Measurements from ENCODE around the gene AGAP1.
"Not testable (repeated sequence)": the region's sequence is repeated elsewhere in the genome, so short reads cannot be mapped to it uniquely, and the experiment has no call there.

Gene AGAP1

DNA sequence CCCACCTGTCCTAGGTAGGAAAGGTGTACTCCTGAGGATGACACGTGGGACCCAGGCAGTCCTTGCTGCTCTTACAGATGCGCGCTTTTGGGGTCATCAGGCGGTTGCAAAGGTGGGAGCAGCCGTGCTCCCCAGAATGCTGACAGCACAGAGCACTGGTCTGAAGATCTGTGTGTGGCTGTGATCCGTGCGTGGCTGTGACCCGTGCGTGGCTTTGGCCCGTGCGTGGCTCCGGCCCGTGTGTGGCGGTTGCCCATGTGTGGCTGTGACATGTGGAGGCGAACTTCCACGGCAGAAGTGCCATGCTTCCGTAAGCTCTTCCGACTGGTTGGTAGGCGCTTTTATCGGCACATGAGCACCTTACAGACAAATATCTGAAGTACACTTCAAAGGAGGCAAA, 270.0 kb downstream of the AGAP1 start:
- H3K4me1 ChIP-seq (ENCODE audit: control insufficient read depth, insufficient read depth, low read length): no peaks in the 10 kb centered on the region
- no peak overlapping the region for H3K9ac ChIP-seq (ENCODE audit: low read length)
- H3K36me3 ChIP-seq (ENCODE audit: control insufficient read depth, insufficient read depth, low read length): peaks cover 10% of the 10 kb centered on the region; the same call in 1 of the 2 replicates
- H3K4me3 ChIP-seq (ENCODE audit: low read depth, low read length): no peak overlapping the region
- no peaks in the 10 kb centered on the region for H3K9me3 ChIP-seq (ENCODE audit: control insufficient read depth, insufficient read depth, low read depth, low read length)
- no peak overlapping the region for H3K27ac ChIP-seq (ENCODE audit: low read depth, low read length)
- no peaks in the 10 kb centered on the region for H3K27me3 ChIP-seq (ENCODE audit: control insufficient read depth, insufficient read depth, low read length)

DNA sequence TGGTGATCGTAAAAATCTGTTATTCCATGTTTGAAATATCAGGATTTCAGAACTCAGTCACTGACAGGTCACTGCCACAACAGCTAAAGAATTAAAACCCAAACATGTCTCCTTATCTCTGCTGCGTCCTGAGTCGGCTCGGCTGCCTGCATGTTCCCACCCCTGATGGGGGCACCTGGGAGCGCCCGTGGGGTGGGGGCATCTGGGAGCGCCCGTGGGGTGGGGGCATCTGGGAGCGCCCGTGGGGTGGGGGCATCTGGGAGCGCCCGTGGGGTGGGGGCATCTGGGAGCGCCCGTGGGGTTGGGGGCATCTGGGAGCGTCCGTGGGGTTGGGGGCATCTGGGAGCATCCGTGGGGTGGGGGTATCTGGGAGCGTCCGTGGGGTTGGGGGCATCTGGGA, 270.6 kb downstream of the AGAP1 start:
- not testable (repeated sequence) for H3K4me1 ChIP-seq (ENCODE audit: control insufficient read depth, insufficient read depth, low read length); H3K36me3 ChIP-seq (ENCODE audit: control insufficient read depth, insufficient read depth, low read length); H3K27me3 ChIP-seq (ENCODE audit: control insufficient read depth, insufficient read depth, low read length); H3K9ac ChIP-seq (ENCODE audit: low read length); H3K4me3 ChIP-seq (ENCODE audit: low read depth, low read length); H3K27ac ChIP-seq (ENCODE audit: low read depth, low read length); H3K9me3 ChIP-seq (ENCODE audit: control insufficient read depth, insufficient read depth, low read depth, low read length)

DNA sequence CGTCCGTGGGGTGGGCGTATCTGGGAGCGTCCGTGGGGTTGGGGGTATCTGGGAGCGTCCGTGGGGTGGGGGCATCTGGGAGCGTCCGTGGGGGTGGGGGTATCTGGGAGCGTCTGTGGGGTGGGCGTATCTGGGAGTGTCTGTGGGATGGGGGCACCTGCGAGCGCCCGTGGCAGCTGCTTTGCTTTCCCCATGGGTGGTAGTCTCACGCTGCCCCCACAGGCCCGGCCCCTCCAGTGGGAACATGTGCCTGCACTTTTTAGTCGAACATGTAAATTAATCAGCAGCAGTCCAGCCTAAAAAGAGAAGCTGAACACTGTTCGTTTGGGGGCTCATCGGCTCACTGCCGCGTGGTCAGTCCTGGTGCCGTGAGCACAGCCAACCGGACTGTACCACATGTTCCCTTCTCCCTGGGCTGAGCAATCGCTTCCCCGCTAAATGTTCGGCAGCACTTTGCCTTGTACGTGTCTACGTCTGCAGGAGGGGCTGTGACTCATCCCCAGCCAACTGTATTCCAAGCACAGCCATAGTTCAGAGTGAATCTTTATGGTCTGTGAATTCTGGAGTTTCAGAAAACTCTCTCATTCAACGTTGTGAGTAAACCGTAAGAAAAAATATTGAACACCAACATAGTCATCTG, 271.5 kb downstream of the AGAP1 start:
- Histone ChIP-seq H3K27ac (ENCODE audit: low read depth, low read length) (no peak overlapping the region), H3K9ac (ENCODE audit: low read length) (no peak overlapping the region), H3K4me3 (ENCODE audit: low read depth, low read length) (no peak overlapping the region)

DNA sequence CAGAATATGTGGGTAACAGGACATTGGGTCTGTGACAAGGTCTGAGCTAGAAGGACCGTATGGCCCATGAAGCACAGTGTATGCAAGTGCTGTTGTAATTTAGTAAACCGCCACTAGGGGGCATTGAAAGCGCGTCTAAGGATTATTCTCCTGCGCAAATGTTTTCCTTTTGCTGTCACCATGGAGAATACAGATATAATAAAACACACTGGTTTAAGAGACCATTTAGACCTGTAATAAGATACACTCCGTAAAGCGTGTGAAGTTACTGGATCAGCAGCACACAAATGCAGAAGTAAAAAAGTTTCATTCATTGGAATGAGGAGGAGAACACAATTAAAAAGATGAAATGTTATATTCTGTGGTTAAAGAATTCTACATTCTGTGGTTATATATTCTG, 272.4 kb downstream of the AGAP1 start:
- Histone ChIP-seq H3K4me3 (ENCODE audit: low read depth, low read length) (no peak overlapping the region), H3K4me1 (ENCODE audit: control insufficient read depth, insufficient read depth, low read length) (no peaks in the 10 kb centered on the region), H3K9me3 (ENCODE audit: control insufficient read depth, insufficient read depth, low read depth, low read length) (no peaks in the 10 kb centered on the region), H3K9ac (ENCODE audit: low read length) (no peak overlapping the region), H3K27ac (ENCODE audit: low read depth, low read length) (no peak overlapping the region), H3K27me3 (ENCODE audit: control insufficient read depth, insufficient read depth, low read length) (no peaks in the 10 kb centered on the region), H3K36me3 (ENCODE audit: control insufficient read depth, insufficient read depth, low read length) (peaks cover 12% of the 10 kb centered on the region; the same call in 1 of the 2 replicates)

More for the DNA sequence above, 271.5 kb downstream of the AGAP1 start:
- H3K9me3 ChIP-seq (ENCODE audit: control insufficient read depth, insufficient read depth, low read depth, low read length): no peaks in the 10 kb centered on the region
- no peaks in the 10 kb centered on the region for H3K27me3 ChIP-seq (ENCODE audit: control insufficient read depth, insufficient read depth, low read length)
- H3K36me3 ChIP-seq (ENCODE audit: control insufficient read depth, insufficient read depth, low read length): peaks cover 12% of the 10 kb centered on the region; the same call in 1 of the 2 replicates
- no peaks in the 10 kb centered on the region for H3K4me1 ChIP-seq (ENCODE audit: control insufficient read depth, insufficient read depth, low read length)

DNA sequence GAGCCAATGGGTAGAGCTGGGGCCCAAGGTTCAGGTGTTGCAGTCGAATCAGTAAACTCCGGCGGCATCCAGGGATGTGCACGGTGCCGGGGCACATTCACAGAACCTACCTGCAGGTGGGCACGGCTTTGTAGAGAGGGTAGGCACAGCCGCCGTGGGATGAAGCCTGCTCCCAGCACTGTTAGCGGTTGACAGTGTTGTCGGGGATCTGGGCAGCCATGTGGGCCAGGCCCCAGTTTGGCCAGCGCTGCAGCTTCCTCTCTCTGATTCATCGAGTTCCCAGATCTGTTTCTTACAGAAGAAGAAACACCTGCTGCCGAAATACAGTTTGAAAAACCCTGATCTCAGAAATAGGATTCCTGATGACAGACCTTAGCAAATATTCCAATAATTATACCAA, 274.8 kb downstream of the AGAP1 start:
- H3K27ac ChIP-seq (ENCODE audit: low read depth, low read length): no peak overlapping the region
- H3K9ac ChIP-seq (ENCODE audit: low read length): no peak overlapping the region
- peaks cover 15% of the 10 kb centered on the region; the same call in 1 of the 2 replicates for H3K36me3 ChIP-seq (ENCODE audit: control insufficient read depth, insufficient read depth, low read length)
- H3K27me3 ChIP-seq (ENCODE audit: control insufficient read depth, insufficient read depth, low read length): no peaks in the 10 kb centered on the region
- H3K4me3 ChIP-seq (ENCODE audit: low read depth, low read length): no peak overlapping the region
- no peaks in the 10 kb centered on the region for H3K9me3 ChIP-seq (ENCODE audit: control insufficient read depth, insufficient read depth, low read depth, low read length)
- H3K4me1 ChIP-seq (ENCODE audit: control insufficient read depth, insufficient read depth, low read length): peaks cover 9% of the 10 kb centered on the region

DNA sequence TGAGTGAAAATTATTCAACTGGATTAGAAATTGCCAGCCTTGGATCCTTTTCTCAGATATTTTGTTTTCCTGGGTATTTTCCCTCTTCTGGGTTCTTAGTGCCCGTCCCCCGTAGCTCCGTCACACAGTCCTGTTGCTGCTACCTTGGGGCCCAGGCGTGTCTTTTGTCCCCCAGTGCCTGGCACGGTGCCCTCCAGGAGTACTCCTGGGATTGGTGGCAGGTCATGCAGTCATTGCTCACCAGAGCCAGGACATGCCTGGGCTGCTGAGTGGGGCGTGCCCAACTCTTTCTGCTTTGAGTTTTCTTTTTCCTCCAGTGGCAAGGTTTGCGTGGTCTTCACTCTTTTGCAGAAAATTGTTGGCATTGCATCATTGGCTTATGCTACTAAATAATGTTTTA, 275.2 kb downstream of the AGAP1 start:
- Histone ChIP-seq H3K4me1 (ENCODE audit: control insufficient read depth, insufficient read depth, low read length) (peaks cover 10% of the 10 kb centered on the region), H3K9ac (ENCODE audit: low read length) (no peak overlapping the region)

DNA sequence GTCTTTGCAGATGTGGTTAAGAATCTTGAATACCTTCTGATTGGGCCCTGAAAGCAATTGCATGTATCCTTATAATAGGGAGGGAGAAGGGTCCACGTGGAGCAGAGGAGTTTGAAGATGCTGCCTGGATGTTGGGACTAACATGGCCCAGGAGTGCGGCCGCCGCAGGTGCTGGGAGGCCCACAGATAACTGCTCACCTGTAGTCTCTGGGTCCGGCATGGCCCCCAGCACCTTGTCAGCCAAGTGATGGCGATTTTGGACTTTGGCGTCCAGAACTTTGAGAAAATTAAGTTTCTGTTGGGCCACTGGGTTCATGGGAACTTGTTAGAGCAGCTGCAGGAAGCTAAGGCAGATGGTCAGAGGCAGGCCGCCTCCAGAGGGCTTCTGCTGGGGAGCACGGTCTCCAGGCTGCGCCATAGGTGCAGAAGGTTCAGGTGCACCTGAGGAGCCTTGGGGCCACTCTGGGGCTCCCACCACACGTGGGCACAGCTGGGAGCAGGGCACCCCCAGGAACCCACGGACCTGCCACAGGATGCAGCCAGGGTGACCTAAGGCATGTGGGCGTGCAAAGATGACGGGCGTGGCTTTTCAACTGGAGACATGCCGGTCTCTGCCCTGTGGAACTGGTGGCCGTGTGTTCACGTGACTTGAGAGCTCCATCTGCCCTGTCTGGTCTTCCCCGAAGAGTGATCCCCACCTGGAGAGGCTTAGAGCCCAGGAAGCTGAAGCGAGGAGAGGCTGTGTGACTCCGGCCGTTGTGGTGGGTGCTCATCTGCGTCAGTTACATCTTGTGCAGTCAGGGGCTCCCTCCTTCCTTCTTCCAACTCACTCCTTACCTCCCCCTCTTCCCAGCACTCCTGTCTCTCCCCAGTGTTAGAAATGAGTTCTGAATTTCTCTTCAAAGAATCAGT, 277.3 kb downstream of the AGAP1 start:
- no peaks in the 10 kb centered on the region for H3K27me3 ChIP-seq (ENCODE audit: control insufficient read depth, insufficient read depth, low read length)
- H3K9me3 ChIP-seq (ENCODE audit: control insufficient read depth, insufficient read depth, low read depth, low read length): no peaks in the 10 kb centered on the region
- H3K4me1 ChIP-seq (ENCODE audit: control insufficient read depth, insufficient read depth, low read length): peaks cover 15% of the 10 kb centered on the region
- H3K9ac ChIP-seq (ENCODE audit: low read length): no peak overlapping the region
- peaks cover 9% of the 10 kb centered on the region; the same call in 1 of the 2 replicates for H3K36me3 ChIP-seq (ENCODE audit: control insufficient read depth, insufficient read depth, low read length)
- no peak overlapping the region for H3K27ac ChIP-seq (ENCODE audit: low read depth, low read length)
- H3K4me3 ChIP-seq (ENCODE audit: low read depth, low read length): no peak overlapping the region

More for the DNA sequence above, 275.2 kb downstream of the AGAP1 start:
- Histone ChIP-seq H3K4me3 (ENCODE audit: low read depth, low read length) (no peak overlapping the region), H3K27ac (ENCODE audit: low read depth, low read length) (no peak overlapping the region), H3K27me3 (ENCODE audit: control insufficient read depth, insufficient read depth, low read length) (no peaks in the 10 kb centered on the region), H3K36me3 (ENCODE audit: control insufficient read depth, insufficient read depth, low read length) (peaks cover 10% of the 10 kb centered on the region; the same call in 1 of the 2 replicates), H3K9me3 (ENCODE audit: control insufficient read depth, insufficient read depth, low read depth, low read length) (no peaks in the 10 kb centered on the region)

DNA sequence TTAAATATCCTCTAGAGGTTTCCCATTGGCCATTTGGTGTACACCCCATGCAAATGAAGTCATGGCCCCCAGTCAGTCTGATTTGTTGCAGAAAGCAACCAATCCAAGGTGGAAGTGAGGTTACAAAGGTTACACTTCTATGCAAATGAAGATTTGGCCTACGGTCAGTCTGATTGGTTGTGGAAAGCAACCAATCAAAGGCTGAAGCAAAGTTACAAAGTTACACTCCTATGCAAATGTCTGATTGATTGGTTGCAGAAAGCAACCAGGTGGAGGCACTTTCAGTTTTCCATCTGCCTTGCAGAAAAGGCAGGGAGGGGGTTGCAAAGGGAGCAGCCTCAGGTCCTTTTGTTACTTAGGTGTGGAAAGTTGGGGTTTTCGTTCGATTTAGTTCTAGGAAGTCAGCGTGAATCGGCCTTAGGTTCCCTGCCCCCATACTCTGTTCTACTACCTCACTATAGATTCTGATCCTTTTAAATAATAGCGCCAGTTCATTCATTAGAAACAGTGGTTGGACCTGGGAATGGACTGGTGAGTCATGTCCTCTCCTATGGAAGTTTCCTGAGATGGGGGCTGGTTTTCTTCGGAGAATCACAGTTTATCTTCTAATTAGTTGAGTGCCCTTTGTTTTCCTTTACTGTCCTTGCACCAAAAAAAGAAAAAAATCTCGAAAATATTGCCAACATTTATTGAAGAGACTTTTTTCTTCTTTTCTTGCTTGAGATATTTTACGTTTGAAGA, 279.5 kb downstream of the AGAP1 start:
- Histone ChIP-seq H3K27ac (ENCODE audit: low read depth, low read length) (no peak overlapping the region), H3K27me3 (ENCODE audit: control insufficient read depth, insufficient read depth, low read length) (no peaks in the 10 kb centered on the region), H3K9me3 (ENCODE audit: control insufficient read depth, insufficient read depth, low read depth, low read length) (no peaks in the 10 kb centered on the region), H3K36me3 (ENCODE audit: control insufficient read depth, insufficient read depth, low read length) (peaks cover 12% of the 10 kb centered on the region; the same call in 1 of the 2 replicates), H3K4me1 (ENCODE audit: control insufficient read depth, insufficient read depth, low read length) (peaks cover 15% of the 10 kb centered on the region), H3K4me3 (ENCODE audit: low read depth, low read length) (no peak overlapping the region), H3K9ac (ENCODE audit: low read length) (no peak overlapping the region)

DNA sequence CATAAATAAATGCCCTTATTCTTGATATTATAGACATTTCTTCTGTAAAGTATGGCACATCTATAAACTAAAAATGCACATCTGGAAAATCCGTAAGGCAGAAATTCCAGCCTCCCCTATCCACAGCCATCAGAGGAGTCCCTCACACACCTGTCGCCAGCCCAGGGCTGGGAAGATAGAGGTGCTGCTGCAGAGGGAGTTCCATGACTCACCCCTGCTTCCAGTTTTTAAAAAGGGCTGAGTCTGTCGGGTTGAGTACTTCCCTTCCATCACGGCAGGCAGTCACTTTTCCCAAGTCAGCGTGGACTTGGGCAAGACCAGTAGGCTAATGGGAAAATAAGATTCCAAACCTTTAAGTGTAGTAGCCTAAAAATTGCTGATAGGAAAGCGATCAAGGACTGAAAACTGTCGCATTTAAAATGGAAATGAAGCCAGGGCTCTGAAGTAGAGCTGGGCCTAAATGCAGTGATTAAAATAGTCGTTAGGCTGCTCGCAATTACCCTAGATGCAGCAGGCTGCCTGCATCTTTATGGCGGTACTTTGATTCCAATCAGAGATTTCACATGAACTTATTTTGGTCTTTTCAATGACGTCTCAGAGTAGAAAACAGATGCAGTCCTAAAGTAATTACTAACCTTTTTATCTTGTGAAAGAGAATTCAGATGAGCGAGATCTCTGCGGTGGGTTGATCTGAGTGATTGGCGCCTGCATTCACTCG, 280.5 kb downstream of the AGAP1 start:
- Histone ChIP-seq H3K27ac (ENCODE audit: low read depth, low read length) (no peak overlapping the region), H3K9ac (ENCODE audit: low read length) (no peak overlapping the region), H3K4me3 (ENCODE audit: low read depth, low read length) (no peak overlapping the region), H3K4me1 (ENCODE audit: control insufficient read depth, insufficient read depth, low read length) (peaks cover 15% of the 10 kb centered on the region), H3K36me3 (ENCODE audit: control insufficient read depth, insufficient read depth, low read length) (peaks cover 12% of the 10 kb centered on the region; the same call in 1 of the 2 replicates), H3K27me3 (ENCODE audit: control insufficient read depth, insufficient read depth, low read length) (no peaks in the 10 kb centered on the region), H3K9me3 (ENCODE audit: control insufficient read depth, insufficient read depth, low read depth, low read length) (no peaks in the 10 kb centered on the region)

DNA sequence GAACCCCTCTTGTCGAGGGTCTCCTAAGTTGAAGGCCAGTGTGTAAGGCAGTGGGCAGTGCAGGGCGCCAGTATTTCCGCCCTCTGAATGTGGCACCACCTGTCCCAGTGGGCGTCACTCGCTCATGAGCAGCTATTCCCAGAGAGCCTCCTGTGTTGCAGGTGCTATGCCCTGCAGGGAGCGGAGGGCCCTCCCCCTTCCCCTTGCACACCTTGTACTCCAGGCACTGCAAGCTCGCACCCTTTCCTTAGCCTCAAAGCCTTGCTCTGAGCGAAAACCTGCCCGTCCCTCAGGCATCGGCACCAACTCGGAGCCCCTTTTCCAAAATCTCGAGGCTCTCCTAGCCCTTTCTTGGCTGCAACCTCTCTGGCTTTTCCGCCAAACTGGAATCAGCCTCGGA, 282.7 kb downstream of the AGAP1 start:
- no peaks in the 10 kb centered on the region for H3K27me3 ChIP-seq (ENCODE audit: control insufficient read depth, insufficient read depth, low read length)
- H3K9me3 ChIP-seq (ENCODE audit: control insufficient read depth, insufficient read depth, low read depth, low read length): no peaks in the 10 kb centered on the region
- no peak overlapping the region for H3K9ac ChIP-seq (ENCODE audit: low read length)
- H3K27ac ChIP-seq (ENCODE audit: low read depth, low read length): no peak overlapping the region
- H3K36me3 ChIP-seq (ENCODE audit: control insufficient read depth, insufficient read depth, low read length): peaks cover 7% of the 10 kb centered on the region; the same call in 1 of the 2 replicates
- H3K4me1 ChIP-seq (ENCODE audit: control insufficient read depth, insufficient read depth, low read length): peaks cover 15% of the 10 kb centered on the region
- H3K4me3 ChIP-seq (ENCODE audit: low read depth, low read length): no peak overlapping the region

All from HUES6 (cell line).